PC-9 (cell line): ENCODE measurements around the gene PADI3. TPM values are rescaled to one million over a fixed set of nuclear protein-coding genes. Genes with fewer than 3 reads are reported as not detected.

ENCODE experiments used
- BruUV-seq: library from RNA; stranded (reverse); fragments of 400-500 nt; replicated peaks from 2 replicates; lab custom pipeline; 2021; lab: Mats Ljungman, UMichigan
- CTCF ChIA-PET: fragments of 300-600 bp; sonication (Branson Sonifier 250); formaldehyde crosslinking; loops from one replicate; lab custom pipeline; 2022; ENCODE audit warnings: antibody characterized with exemption; lab: Charles Lee
- POLR2A ChIA-PET: fragments of 300-600 bp; sonication (Branson Sonifier 250); formaldehyde crosslinking; loops from one replicate; lab custom pipeline; 2022; ENCODE audit warnings: antibody characterized with exemption; ENCODE audit not compliant: unreplicated experiment; lab: Charles Lee
- DNase-seq, 2 experiments: peaks; one replicate each; pipeline versions ENCODE4 v3.0.0 to v3.0.0-alpha.2; 2015 to 2022; ENCODE audit warnings: mixed read lengths in 1 of 2
- H2AFZ ChIP-seq: fragments of 200-600 bp; sonication (generic); 2 replicates; pipeline ENCODE4 v1.8.1; 2017; ENCODE audit warnings: antibody characterized with exemption
- H3F3A ChIP-seq: fragments of 200-600 bp; sonication (generic); 2 replicates; pipeline ENCODE4 v1.8.1; 2017; ENCODE audit warnings: antibody characterized with exemption, mild to moderate bottlenecking, low read depth; ENCODE audit not compliant: insufficient read depth
- H3K27ac ChIP-seq: fragments of 200-600 bp; sonication (generic); 2 replicates; pipeline ENCODE4 v1.6.1; 2016; ENCODE audit warnings: mixed run types
- H3K27me3 ChIP-seq: fragments of 200-600 bp; sonication (generic); 2 replicates; pipeline ENCODE4 v1.6.1; 2016; ENCODE audit warnings: low read depth, mixed run types; ENCODE audit not compliant: insufficient read depth
- H3K36me3 ChIP-seq: fragments of 200-600 bp; sonication (generic); 2 replicates; pipeline ENCODE4 v1.6.1; 2016; ENCODE audit warnings: low read depth, mixed run types
- H3K4me1 ChIP-seq: fragments of 200-600 bp; sonication (generic); replicated peaks from 2 replicates; pipeline ENCODE4 v1.6.1; 2016; ENCODE audit warnings: mixed run types; ENCODE audit not compliant: insufficient read depth
- H3K4me2 ChIP-seq: fragments of 200-600 bp; sonication (generic); 2 replicates; pipeline ENCODE4 v1.6.1; 2017; ENCODE audit warnings: mixed run types
- H3K4me3 ChIP-seq: fragments of 200-600 bp; sonication (generic); 2 replicates; pipeline ENCODE4 v1.6.1; 2016; ENCODE audit warnings: mixed run types
- H3K79me2 ChIP-seq: fragments of 200-600 bp; sonication (generic); 2 replicates; pipeline ENCODE4 v1.6.1; 2017; ENCODE audit warnings: low read depth, mixed run types
- H3K9me2 ChIP-seq: fragments of 200-600 bp; sonication (generic); 2 replicates; pipeline ENCODE4 v1.8.1; 2017; ENCODE audit warnings: mild to moderate bottlenecking; ENCODE audit not compliant: insufficient read depth
- H3K9me3 ChIP-seq: fragments of 200-600 bp; sonication (generic); 2 replicates; pipeline ENCODE4 v1.8.1; 2016; ENCODE audit warnings: low read depth; ENCODE audit not compliant: insufficient read depth
- H4K20me1 ChIP-seq: fragments of 200-600 bp; sonication (generic); 2 replicates; pipeline ENCODE4 v1.8.1; 2017; ENCODE audit not compliant: insufficient read depth
- EZH2 ChIP-seq: fragments of 200-600 bp; sonication (generic); IDR thresholded peaks from 2 replicates; pipeline ENCODE4 v1.8.0; 2017; ENCODE audit warnings: antibody characterized with exemption, low read depth
- intact Hi-C: fragments of 100-400 bp; cut with micrococcal nuclease; formaldehyde crosslinking; loops from one replicate; pipeline ENCODE4 v1.10.0; 2022; ENCODE audit not compliant: unreplicated experiment
- total RNA-seq: library from RNA; stranded (reverse); gene quantifications from 2 replicates; pipeline ENCODE4 v1.2.3, GENCODE V29; 2021
- TF ChIP-seq, protein P1 (sequence below): fragments of 200-600 bp; sonication (generic); conservative IDR thresholded peaks from 2 replicates; pipeline ENCODE4 v1.6.1; 2017; ENCODE audit warnings: mixed run types, antibody characterized with exemption, mild to moderate bottlenecking, moderate library complexity

The PADI3 gene
- total RNA-seq, 1 experiment from 2014 or later: 5.0 TPM

DNA sequence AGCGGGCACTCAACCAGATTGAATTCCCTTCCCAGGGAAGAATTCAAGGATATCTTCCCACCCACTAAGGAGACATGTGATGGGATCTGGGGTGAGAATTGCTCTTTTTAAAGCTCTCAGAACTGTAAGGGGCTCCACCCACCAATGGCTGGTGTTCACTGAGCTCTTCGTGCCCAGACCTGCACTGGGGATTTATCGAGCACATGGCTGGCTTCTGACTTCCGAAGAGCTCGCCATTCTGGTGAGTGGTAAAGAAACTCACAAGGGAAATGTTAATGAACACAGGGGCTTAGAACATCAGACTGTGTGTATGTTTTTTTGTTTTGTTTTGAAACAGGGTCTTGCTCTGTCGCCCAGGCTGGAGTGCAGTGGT is 9.8 kb downstream of the PADI3 start:
- intact Hi-C loops: no loop called here
- Histone ChIP-seq H3K27ac (no peak overlapping the region), H3K4me2 (no peak overlapping the region), H3K4me1 (no peaks in the 10 kb centered on the region), H3K27me3 (no peaks in the 10 kb centered on the region), H3K4me3 (no peak overlapping the region), H3F3A (0 out of 2 replicates have a peak, but pooled peaks cover 3% of the 10 kb centered on the region), H3K9me3 (no peaks in the 10 kb centered on the region), H3K9me2 (no peaks in the 10 kb centered on the region), H2AFZ (no peak overlapping the region), H3K79me2 (no peaks in the 10 kb centered on the region), H3K36me3 (no peaks in the 10 kb centered on the region), H4K20me1 (no peaks in the 10 kb centered on the region)
- TF ChIP-seq EZH2: no peak
- TF ChIP-seq, protein P1, sequence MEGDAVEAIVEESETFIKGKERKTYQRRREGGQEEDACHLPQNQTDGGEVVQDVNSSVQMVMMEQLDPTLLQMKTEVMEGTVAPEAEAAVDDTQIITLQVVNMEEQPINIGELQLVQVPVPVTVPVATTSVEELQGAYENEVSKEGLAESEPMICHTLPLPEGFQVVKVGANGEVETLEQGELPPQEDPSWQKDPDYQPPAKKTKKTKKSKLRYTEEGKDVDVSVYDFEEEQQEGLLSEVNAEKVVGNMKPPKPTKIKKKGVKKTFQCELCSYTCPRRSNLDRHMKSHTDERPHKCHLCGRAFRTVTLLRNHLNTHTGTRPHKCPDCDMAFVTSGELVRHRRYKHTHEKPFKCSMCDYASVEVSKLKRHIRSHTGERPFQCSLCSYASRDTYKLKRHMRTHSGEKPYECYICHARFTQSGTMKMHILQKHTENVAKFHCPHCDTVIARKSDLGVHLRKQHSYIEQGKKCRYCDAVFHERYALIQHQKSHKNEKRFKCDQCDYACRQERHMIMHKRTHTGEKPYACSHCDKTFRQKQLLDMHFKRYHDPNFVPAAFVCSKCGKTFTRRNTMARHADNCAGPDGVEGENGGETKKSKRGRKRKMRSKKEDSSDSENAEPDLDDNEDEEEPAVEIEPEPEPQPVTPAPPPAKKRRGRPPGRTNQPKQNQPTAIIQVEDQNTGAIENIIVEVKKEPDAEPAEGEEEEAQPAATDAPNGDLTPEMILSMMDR: no peak
- no peak for DNase-seq
- no TSS peak for BruUV-seq
- POLR2A ChIA-PET: no interaction called here
- CTCF ChIA-PET: interaction anchor here (0.9 kb wide), 1 partner anchor 9 kb away, joined by 4 read pairs; no protein-coding TSS in a partner anchor

DNA sequence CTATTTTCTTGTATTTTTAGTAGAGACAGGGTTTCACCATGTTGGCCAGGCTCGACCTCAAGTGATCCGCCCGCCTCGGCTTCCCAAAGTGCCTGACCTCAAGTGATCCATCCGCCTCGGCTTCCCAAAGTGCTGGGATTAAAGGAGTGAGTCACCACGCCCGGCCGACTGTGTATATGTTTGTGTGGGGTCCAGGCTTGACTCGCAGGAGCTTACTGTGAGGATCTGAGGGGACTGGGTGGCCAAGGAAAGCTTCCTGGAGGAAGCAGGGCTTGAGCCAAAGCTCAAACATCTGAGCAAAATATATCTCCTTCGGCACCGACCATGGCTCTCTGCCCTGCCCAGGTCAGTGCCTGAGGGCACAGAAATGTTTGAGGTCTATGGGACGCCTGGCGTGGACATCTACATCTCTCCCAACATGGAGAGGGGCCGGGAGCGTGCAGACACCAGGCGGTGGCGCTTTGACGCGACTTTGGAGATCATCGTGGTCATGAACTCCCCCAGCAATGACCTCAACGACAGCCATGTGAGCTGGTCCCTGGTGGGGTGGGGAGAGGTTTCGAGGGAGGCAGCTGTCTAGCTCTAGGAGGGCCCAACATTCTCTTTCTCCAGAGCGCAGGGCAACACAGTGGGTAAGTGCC is 10.5 kb downstream of the PADI3 start:
- POLR2A ChIA-PET: no interaction called here
- H2AFZ ChIP-seq: no peak overlapping the region
- H3K27ac ChIP-seq: no peak overlapping the region

GRCh38 chr1:17260264-17260663 is 11.4 kb downstream of the PADI3 start:
- no peak for TF ChIP-seq EZH2
- TF ChIP-seq, protein P1: no peak
- H3K27me3 ChIP-seq: no peaks in the 10 kb centered on the region
- H3K9me2 ChIP-seq: no peaks in the 10 kb centered on the region
- CTCF ChIA-PET: interaction anchor here (0.9 kb wide), 1 partner anchor 14 kb away, joined by 4 read pairs; no protein-coding TSS in a partner anchor
- H3K36me3 ChIP-seq: no peaks in the 10 kb centered on the region
- no peaks in the 10 kb centered on the region for H3K9me3 ChIP-seq
- no peaks in the 10 kb centered on the region for H4K20me1 ChIP-seq
- H3K4me3 ChIP-seq: no peak overlapping the region
- POLR2A ChIA-PET: no interaction called here
- DNase-seq: no peak
- no peaks in the 10 kb centered on the region for H3K4me1 ChIP-seq
- no peak overlapping the region for H3K4me2 ChIP-seq
- intact Hi-C loops: no loop called here
- no TSS peak for BruUV-seq
- H3F3A ChIP-seq: 0 out of 2 replicates have a peak, but pooled peaks cover 3% of the 10 kb centered on the region
- no peak overlapping the region for H3K27ac ChIP-seq
- H2AFZ ChIP-seq: no peak overlapping the region
- no peaks in the 10 kb centered on the region for H3K79me2 ChIP-seq

More for the DNA sequence above, 10.5 kb downstream of the PADI3 start:
- CTCF ChIA-PET: interaction anchor here (0.9 kb wide), 2 partner anchors 8 to 15 kb away, joined by 4 read pairs; no protein-coding TSS in a partner anchor
- no peaks in the 10 kb centered on the region for H3K9me2 ChIP-seq
- DNase-seq: no peak
- no TSS peak for BruUV-seq
- no peaks in the 10 kb centered on the region for H3K9me3 ChIP-seq
- H3K79me2 ChIP-seq: no peaks in the 10 kb centered on the region
- 0 out of 2 replicates have a peak, but pooled peaks cover 3% of the 10 kb centered on the region for H3F3A ChIP-seq
- TF ChIP-seq, protein P1: no peak
- TF ChIP-seq EZH2: no peak
- intact Hi-C loops: no loop called here
- no peaks in the 10 kb centered on the region for H4K20me1 ChIP-seq
- H3K27me3 ChIP-seq: no peaks in the 10 kb centered on the region
- no peaks in the 10 kb centered on the region for H3K36me3 ChIP-seq
- H3K4me1 ChIP-seq: no peaks in the 10 kb centered on the region
- no peak overlapping the region for H3K4me2 ChIP-seq
- no peak overlapping the region for H3K4me3 ChIP-seq
